A673 (cell line): ENCODE data around the gene KRT38. TPM values are rescaled to one million over a fixed set of nuclear protein-coding genes. Genes with fewer than 3 reads are reported as not detected.

Experiments used
- BruUV-seq: library from RNA; stranded (reverse); fragments of 400-500 nt; replicated peaks from 2 replicates; lab custom pipeline; 2021; lab: Mats Ljungman, UMichigan
- CTCF ChIA-PET: fragments of 300-600 bp; sonication (Branson Sonifier 250); formaldehyde crosslinking; loops from one replicate; lab custom pipeline; 2022; ENCODE audit warnings: antibody characterized with exemption; lab: Charles Lee
- POLR2A ChIA-PET: fragments of 300-600 bp; sonication (Branson Sonifier 250); formaldehyde crosslinking; loops from one replicate; lab custom pipeline; 2022; ENCODE audit warnings: antibody characterized with exemption; ENCODE audit not compliant: low non-redundant PET; lab: Charles Lee
- DNase-seq: peaks from one replicate; pipeline ENCODE4 v3.0.0-alpha.2; 2015; ENCODE audit warnings: low spot score
- H3K27ac ChIP-seq: fragments of 200-600 bp; sonication (generic); 2 replicates; pipeline ENCODE4 v1.5.1; 2016; ENCODE audit warnings: mixed run types, low read depth, mild to moderate bottlenecking, mixed read lengths, antibody characterized with exemption, low read length; ENCODE audit not compliant: poor library complexity, severe bottlenecking
- H3K27me3 ChIP-seq: fragments of 200-600 bp; sonication (generic); replicated peaks from 2 replicates; pipeline ENCODE4 v1.6.1; 2017; ENCODE audit warnings: mixed run types, low read depth, mild to moderate bottlenecking, mixed read lengths, antibody characterized with exemption, low read length; ENCODE audit not compliant: insufficient read depth, poor library complexity
- H3K36me3 ChIP-seq: fragments of 200-600 bp; sonication (generic); 2 replicates; pipeline ENCODE4 v1.6.1; 2016; ENCODE audit warnings: mixed run types, mild to moderate bottlenecking, mixed read lengths, antibody characterized with exemption, low read length; ENCODE audit not compliant: insufficient read depth, poor library complexity, severe bottlenecking
- H3K4me1 ChIP-seq: fragments of 200-600 bp; sonication (generic); 2 replicates; pipeline ENCODE4 v1.6.1; 2017; ENCODE audit warnings: mixed run types, mild to moderate bottlenecking, mixed read lengths, antibody characterized with exemption, low read length; ENCODE audit not compliant: insufficient read depth, poor library complexity, severe bottlenecking
- H3K4me3 ChIP-seq: fragments of 200-600 bp; sonication (generic); 2 replicates; pipeline ENCODE4 v1.5.1; 2016; ENCODE audit warnings: low read depth, mixed run types, mild to moderate bottlenecking, mixed read lengths, low read length; ENCODE audit not compliant: poor library complexity, severe bottlenecking
- H3K9me3 ChIP-seq: fragments of 200-600 bp; sonication (generic); 2 replicates; pipeline ENCODE4 v1.6.1; 2016; ENCODE audit warnings: mixed run types, low read depth, mild to moderate bottlenecking, mixed read lengths, antibody characterized with exemption, low read length; ENCODE audit not compliant: poor library complexity, severe bottlenecking
- EZH2 ChIP-seq: fragments of 200-600 bp; sonication (generic); IDR thresholded peaks from 2 replicates; pipeline ENCODE4 v1.6.1; 2017; ENCODE audit warnings: borderline replicate concordance, low read depth, mild to moderate bottlenecking, mixed read lengths, antibody characterized with exemption, low read length; ENCODE audit not compliant: poor library complexity, severe bottlenecking
- intact Hi-C: fragments of 100-400 bp; cut with micrococcal nuclease; formaldehyde crosslinking; loops from one replicate; pipeline ENCODE4 v1.10.0; 2022; ENCODE audit not compliant: unreplicated experiment
- total RNA-seq: library from RNA; stranded (reverse); gene quantifications from 2 replicates; pipeline ENCODE4 v1.2.3, GENCODE V29; 2021
- TF ChIP-seq, protein P1 (sequence below): fragments of 300-800, 200-600 bp; sonication (generic); conservative IDR thresholded peaks from 2 replicates; pipeline ENCODE4 v1.5.1; 2017; ENCODE audit warnings: low read depth, mild to moderate bottlenecking, antibody characterized with exemption, low read length, moderate library complexity, mixed read lengths

KRT38 gene
- total RNA-seq, 1 experiment from 2014 or later = not detected

DNA sequence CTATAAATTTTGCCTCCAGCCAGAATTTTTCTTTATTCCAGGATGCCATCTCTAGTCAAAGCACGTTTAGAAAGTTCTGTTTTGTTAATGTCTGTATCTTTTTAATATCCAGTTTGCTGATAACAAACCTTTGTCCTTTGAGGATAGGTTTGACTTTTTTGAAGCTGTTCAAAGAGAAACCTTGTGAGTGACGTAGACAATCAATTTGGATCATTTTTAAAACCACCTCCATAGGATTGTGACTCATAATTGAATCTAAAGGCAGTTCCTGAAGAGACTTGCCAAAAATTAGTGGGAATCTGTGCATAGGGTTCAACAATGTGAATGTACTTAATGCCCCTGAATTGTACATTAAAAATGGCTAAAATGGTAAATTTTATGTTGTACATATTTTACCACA is 49.2 kb downstream of the KRT38 start:
- Histone ChIP-seq H3K36me3 (no peaks in the 10 kb centered on the region), H3K4me1 (no peaks in the 10 kb centered on the region), H3K27ac (no peak overlapping the region), H3K27me3 (no peaks in the 10 kb centered on the region), H3K9me3 (peaks cover 1% of the 10 kb centered on the region), H3K4me3 (no peak overlapping the region)
- TF ChIP-seq EZH2 = no peak
- TF ChIP-seq, protein P1, sequence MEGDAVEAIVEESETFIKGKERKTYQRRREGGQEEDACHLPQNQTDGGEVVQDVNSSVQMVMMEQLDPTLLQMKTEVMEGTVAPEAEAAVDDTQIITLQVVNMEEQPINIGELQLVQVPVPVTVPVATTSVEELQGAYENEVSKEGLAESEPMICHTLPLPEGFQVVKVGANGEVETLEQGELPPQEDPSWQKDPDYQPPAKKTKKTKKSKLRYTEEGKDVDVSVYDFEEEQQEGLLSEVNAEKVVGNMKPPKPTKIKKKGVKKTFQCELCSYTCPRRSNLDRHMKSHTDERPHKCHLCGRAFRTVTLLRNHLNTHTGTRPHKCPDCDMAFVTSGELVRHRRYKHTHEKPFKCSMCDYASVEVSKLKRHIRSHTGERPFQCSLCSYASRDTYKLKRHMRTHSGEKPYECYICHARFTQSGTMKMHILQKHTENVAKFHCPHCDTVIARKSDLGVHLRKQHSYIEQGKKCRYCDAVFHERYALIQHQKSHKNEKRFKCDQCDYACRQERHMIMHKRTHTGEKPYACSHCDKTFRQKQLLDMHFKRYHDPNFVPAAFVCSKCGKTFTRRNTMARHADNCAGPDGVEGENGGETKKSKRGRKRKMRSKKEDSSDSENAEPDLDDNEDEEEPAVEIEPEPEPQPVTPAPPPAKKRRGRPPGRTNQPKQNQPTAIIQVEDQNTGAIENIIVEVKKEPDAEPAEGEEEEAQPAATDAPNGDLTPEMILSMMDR = no peak
- intact Hi-C loops = no loop called here
- ChIA-PET CTCF (no interaction called here), POLR2A (no interaction called here)
- no peak for DNase-seq
- no TSS peak for BruUV-seq

DNA sequence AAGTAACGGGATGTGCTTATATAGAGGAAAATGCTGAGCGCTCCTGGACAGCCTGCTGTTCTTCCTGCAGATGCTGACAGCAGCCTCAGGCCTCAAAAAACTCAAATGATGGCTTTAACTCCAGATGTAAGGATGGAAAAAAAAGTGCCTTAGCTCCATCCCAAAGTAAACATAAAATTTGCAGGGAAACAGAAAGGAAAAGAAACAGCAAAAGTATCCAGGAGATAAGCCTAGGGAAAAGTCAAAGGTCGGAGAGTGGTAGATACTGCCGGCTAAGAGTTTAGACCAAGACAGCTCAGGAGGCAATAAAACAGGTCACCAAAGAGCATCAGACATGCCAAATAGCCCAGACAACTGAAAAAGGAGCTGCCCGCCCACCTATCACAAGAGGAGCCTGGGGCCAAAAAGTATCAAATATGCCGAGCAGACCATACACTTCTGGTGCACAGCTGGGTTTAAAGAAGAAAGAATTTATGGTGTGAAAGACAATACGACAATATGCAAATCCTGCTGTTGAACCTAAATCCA is 50.3 kb downstream of the KRT38 start:
- no TSS peak for BruUV-seq

DNA sequence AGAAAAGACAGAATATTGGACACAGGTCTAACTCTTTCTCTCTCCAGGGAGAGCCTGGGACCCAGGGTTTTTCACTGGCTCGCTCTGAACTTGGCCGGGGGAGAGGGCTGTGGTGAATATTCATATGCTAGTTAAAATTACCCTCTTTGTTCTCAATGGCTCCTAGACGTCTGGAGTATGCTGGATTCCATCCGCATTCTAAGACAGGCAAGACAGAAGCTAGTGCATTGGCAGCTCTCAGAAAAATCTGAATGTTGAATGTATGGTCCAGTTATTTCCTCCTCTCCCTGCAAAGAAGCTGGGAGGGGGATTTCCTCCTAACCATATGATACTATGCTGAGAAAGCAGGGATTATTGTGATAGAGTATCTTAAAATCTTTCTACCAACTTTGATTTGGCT is 53.1 kb downstream of the KRT38 start:
- Histone ChIP-seq H3K4me1 (no peaks in the 10 kb centered on the region), H3K27ac (no peak overlapping the region), H3K27me3 (no peaks in the 10 kb centered on the region), H3K4me3 (no peak overlapping the region), H3K9me3 (peaks cover 2% of the 10 kb centered on the region), H3K36me3 (no peaks in the 10 kb centered on the region)
- no peak for DNase-seq
- no TSS peak for BruUV-seq
- POLR2A ChIA-PET = no interaction called here
- intact Hi-C loops = no loop called here
- TF ChIP-seq, protein P1 = no peak
- TF ChIP-seq EZH2 = no peak
- CTCF ChIA-PET = no interaction called here

More for the DNA sequence above, 50.3 kb downstream of the KRT38 start:
- ChIA-PET CTCF (no interaction called here), POLR2A (interaction anchor here (1.1 kb wide), 1 partner anchor 298 kb away, joined by 4 read pairs; the partner anchor contains the start of gene EIF1)
- Histone ChIP-seq H3K4me1 (no peaks in the 10 kb centered on the region), H3K36me3 (no peaks in the 10 kb centered on the region), H3K4me3 (no peak overlapping the region), H3K9me3 (peaks cover 2% of the 10 kb centered on the region), H3K27ac (no peak overlapping the region), H3K27me3 (no peaks in the 10 kb centered on the region)
- intact Hi-C loops = no loop called here
- no peak for TF ChIP-seq EZH2
- TF ChIP-seq, protein P1 = no peak
- no peak for DNase-seq
